Cardiac septum (tissue), 1 donor: ENCODE results near the gene CZIB. TPM values are rescaled to one million over a fixed set of nuclear protein-coding genes. Genes with fewer than 3 reads are reported as not detected.
A peak's percentile ranks its signal among the peaks of the same experiment; 100 is the strongest.
"Not testable (repeated sequence)": the region's sequence is repeated elsewhere in the genome, so short reads cannot be mapped to it uniquely, and the experiment has no call there.

Source experiments
- DNase-seq: peaks from one replicate; pipeline ENCODE4 v3.0.0-alpha.2; 2020; ENCODE audit warnings: low spot score
- intact Hi-C: fragments of 100-400 bp; cut with DNase I; formaldehyde crosslinking; loops from one replicate; pipeline ENCODE4 v1.14.0; 2022
- total RNA-seq: library from RNA; stranded (reverse); fragmentation: NEBNext Ultra II Directional; extraction: Animal tissue kit (Norgen Biotek cat#: 25700); gene quantifications from one replicate; pipeline ENCODE4 v1.2.1, GENCODE V29; 2021
- donor health status: DM: no; HTN: no; CAD: no.

CZIB gene
- total RNA-seq, 1 donor from 2014 or later, result 46.0 TPM

DNA sequence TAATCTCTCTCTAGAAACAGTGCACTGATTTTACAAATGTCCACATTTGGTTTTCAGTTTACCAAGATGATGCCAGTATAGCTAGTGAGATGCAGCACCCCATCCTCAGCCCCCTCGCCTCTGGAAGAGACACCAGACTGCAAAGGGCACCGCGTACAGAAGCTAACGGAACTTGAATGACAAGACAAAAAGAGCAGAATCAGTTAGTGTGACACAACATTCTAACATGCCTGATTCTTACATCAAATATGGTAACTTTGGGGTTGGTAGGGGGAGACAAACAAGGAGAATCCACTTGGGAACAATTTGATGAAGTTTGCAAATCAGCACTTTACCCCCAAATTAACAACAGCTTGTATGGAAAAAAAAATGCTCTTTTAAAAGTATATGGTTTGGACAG, 21.9 kb upstream of the CZIB start:
- DNase-seq, result no peak
- intact Hi-C loops, result no loop called here

DNA sequence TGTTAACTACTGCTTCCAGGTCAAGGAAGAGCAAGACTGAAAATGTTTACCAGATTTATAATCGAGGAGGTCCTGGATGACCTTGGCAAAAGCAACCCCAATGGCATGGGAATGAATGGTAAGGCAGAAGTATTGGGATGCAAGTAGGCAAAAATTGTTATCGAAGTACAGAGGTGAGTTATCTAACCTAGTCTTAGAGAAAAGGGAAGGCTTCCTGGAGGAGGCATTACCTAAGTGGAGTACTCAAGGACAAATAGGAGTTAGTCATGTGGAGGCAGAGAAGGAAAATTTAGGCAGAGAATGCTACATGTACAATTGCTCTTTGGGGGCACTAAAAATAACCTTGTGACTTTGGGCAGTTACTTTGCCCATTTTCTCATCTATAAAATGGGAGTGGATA, 21.4 kb upstream of the CZIB start:
- intact Hi-C loops, result no loop called here
- DNase-seq, result no peak

DNA sequence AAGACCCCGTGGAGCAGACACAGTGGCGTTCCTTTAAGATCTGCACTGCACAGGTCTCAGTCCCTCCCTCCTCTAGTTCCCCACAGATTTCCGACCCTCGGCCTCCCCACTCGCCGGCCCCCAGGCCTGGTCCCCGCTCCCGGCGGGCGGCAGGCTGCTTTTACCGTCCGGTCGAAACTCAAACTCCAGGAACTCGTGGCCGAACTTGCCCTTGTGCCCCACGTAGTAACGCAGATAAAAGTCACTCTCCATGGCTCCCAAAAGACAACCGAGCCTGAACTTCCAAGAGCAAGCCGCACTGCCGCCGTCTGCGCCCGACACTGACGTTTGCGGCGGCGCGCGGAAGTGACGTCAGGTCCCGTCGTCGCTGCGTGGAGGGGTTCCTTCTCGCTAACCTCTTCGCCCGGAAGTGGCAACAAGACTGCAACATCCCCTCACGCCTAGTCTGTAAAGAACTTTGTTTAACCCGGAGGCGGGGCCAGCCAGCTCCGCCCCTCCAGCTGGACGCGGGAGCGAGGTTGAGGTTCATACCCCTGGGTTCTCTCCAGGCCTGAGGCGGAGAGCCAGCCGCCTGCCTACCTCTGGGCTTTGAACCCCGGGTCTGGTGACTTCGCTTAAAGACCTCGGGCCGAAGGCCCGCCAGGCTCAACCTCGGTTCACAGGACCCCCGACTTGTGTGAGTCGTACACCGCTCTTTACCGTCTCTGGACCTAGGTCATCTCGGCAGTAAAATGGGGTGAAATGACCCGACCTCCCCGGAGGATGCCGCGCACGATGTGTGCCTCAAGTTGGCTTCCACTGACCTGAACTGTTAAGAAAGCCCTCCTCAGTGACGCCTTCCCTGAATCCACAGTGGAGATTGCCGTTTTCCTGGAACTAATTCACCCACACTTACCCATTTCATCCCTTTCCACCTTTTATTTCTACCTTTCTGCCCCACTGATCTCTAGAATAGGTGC, 18.0 kb upstream of the CZIB start, which contains the start of gene MAGOH:
Gene MAGOH, minus strand, starts transcription at position 322 of the 959 bp plus-strand sequence. Its CDS starts 70 bp downstream, at position 252.
- intact Hi-C loops, result no loop called here
- peak; percentile 97 for DNase-seq

DNA sequence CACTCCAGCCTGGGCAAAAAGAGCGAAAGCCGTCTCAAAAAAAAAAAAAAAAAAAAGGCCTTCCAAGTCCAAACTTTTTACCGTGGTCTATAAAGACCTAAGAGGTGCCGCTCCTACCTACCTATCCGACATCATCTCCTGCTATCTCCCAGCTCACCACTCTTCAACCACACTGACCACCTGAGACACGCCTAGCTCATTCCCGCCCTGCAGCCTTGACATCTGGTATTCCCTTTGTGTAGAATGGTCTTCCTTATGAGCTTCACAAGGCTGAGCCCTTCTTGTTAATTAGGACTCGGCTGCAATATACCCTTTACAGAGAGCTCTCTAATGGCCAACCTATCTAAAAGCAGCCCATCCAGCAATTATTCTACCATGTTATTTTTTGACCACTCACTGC, 17.2 kb upstream of the CZIB start:
- no peak for DNase-seq
- intact Hi-C loops, result no loop called here

DNA sequence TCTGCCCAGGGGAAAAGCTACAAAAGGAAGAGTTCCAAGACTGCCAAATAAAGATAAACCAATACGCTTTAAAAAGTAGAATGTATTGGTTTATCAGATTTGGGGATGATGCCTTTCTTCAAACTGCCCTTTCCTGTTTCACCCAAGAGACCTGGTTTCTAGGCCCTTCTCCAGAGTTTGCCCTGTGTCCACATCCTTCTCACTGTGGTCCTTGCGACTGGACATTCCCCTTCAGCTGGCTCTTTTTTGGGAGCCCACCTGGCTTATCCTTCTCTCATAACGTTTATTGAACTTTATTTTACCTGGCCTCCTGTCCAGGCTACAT, 490 bp upstream of the CZIB start:
- no peak for DNase-seq
- intact Hi-C loops, result no loop called here

DNA sequence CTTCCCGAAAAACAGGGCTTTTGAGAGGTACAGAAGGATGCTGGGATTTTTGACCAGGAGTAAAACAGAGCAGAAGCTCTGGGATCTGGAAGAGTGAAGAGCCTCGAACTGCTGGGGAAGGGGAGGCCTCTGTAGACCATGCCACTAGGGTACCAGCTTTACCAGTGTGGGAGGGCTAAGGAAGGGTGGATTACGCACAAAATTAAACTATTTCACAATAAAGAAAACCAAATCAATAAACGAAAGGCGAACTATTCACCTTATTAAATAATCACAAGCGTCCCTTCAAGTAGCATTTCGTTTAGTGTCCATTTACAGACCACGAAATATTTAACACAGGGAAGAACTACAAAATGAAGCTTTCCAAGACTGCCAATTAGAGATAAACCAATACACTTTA, 723 bp downstream of the CZIB start:
- intact Hi-C loops, result no loop called here
- no peak for DNase-seq

DNA sequence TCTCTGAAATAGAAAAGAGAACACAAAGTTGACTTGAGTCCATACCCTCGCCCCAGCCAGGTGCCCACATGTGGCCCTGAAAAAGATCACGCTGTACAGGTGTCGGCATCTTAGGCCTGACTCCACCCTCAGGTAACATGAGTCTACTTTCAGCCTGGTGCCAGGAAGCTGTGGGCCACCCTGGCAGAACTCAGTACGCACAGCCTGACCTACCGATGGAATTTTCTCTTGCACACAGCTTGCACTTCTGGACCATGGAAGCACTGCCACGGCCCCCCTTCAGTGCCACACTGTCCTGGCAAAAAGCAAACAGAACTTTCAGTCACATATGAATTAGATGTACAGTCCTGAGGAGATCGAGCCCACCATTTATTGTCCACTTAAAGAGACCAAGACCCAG, 2.2 kb downstream of the CZIB start:
- intact Hi-C loops, result no loop called here
- DNase-seq, result no peak

DNA sequence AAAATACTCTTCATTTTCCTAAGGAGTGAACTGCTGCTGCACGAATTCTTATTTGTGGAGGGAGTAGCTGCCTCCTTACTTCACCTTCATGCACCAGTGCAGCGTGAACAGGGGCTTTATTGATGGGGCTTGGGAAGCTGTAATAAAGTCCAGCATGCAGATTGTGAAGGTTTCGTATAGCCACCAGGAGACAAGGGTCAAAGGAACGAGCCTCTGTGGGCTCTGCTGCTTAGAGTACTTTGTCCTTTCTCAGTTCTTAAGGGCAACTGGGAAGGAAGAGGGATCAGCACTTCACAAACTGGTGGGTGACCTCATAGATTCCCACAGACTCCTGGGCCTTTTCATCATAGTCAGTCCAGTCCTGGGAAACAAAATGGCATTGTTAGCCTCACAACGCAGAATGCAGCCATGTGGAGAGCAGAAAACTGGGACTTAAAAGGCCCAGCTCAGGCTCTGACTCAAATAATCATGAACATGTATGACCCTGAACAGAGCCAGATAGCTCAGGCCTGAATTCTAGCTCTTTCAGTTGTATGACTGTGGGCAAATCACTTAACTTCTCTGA, 6.0 kb downstream of the CZIB start:
- DNase-seq, result no peak
- intact Hi-C loops, result no loop called here

DNA sequence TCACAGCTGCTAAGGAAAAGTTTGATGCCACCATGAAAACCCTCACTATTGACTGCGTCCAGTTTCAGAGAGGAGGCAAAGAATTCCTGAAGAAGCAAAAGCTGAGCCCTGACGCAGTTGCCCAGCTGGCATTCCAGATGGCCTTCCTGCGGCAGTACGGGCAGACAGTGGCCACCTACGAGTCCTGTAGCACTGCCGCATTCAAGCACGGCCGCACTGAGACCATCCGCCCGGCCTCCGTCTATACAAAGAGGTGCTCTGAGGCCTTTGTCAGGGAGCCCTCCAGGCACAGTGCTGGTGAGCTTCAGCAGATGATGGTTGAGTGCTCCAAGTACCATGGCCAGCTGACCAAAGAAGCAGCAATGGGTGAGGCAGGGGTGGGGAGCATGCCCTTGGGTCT, 9.5 kb downstream of the CZIB start:
- intact Hi-C loops, result no loop called here
- DNase-seq, result no peak

DNA sequence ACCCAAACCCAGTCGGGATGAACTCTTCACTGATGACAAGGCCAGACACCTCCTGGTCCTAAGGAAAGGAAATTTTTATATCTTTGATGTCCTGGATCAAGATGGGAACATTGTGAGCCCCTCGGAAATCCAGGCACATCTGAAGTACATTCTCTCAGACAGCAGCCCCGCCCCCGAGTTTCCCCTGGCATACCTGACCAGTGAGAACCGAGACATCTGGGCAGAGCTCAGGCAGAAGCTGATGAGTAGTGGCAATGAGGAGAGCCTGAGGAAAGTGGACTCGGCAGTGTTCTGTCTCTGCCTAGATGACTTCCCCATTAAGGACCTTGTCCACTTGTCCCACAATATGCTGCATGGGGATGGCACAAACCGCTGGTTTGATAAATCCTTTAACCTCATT, 10.1 kb downstream of the CZIB start:
- intact Hi-C loops, result no loop called here
- DNase-seq, result no peak

DNA sequence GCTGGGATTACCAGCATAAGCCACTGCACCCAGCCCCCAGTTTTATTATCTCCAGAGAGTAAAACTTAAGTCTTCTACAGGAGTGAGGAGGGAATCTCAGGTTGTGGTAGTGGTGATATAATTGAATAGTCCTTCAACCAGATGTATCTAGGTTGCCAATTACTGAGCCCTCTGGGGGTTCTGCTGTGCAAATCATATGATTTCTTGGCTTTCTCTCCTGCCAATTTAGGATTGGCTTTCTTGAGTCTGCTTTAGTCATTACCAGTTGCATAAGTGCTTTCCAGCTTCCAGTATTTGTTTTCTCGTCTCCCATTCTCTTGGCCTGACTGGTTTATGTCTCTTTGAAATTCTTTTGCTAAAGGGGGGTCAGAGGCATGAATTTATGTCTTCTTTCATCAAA, 12.7 kb downstream of the CZIB start:
- intact Hi-C loops, result no loop called here
- no peak for DNase-seq

DNA sequence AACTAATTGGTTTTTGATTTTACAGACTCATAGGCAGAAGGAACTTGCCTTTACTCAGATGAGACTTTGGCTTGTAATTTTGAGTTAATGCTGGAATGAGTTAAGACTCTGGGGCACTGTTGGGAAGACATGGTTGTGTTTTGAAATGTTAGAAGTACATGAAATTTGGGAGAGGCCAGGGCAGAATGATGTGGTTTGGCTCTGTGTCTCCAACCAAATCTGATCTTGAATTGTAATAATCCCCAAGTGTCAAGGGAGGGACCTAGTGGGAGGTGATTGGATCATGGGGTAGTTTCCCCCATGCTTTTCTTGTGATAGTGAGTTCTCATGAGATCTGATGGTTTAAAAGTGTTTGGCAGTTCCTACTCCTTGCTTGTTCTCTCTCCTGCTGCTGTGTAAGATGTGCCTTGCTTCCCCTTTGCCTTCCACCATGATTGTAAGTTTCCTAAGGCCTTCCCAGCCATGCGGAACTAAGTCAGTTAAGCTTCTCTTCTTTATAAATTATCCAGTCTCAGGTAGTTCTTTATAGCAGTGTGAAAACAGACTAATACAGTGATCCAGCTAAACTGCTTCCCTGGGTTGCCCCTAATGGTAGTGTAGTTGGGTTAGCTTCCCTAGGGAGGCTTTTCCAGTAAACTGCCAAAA, 13.6 kb downstream of the CZIB start:
- intact Hi-C loops, result no loop called here
- DNase-seq, result no peak

DNA sequence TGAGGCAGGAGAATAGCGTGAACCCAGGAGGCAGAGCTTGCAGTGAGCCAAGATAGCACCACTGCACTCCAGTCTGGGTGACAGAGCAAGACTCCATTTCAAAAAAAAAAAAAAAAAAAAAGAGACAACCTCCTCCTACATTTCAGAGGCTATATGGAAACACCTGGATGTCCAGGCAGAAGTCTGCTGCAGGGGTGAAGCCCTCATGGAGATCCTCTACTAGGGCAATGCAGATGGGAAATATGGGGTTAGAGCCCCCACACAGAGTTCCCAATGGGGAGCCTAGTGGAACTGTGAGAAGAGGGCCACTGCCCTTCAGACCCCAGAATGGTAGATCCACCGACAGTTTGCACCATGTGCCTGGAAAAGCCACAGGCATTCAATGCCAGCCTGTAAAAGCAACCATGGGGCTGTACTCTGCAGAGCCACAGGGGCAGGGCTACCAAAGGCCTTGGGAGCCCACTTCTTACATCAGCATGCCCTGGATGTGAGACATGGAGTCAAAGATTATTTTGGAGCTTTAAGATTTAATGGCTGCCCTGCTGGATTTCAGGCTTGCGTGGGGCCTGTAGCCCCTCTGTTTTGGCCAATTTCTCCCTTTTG, 14.2 kb downstream of the CZIB start:
- DNase-seq, intact Hi-C loops: not testable (repeated sequence)

DNA sequence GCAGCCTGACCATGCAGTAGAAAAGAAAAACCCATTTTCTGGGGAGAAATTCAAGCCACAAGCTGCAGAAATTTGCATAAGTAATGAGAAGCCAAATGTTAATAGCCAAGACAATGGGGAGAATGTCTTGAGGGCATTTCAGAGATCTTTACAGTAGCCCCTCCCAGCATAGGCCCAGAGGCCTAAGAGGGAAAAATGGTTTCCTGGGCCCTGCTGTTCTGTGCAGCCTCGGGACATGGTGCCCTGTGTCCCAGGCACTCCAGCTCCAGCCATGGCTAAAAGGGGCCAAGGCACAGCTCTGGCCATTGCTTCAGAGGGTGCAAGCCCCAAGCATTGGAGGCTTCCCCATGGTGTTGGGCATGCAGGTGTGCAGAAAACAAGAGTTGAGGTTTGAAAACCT, 14.9 kb downstream of the CZIB start:
- DNase-seq, result not testable (repeated sequence)

DNA sequence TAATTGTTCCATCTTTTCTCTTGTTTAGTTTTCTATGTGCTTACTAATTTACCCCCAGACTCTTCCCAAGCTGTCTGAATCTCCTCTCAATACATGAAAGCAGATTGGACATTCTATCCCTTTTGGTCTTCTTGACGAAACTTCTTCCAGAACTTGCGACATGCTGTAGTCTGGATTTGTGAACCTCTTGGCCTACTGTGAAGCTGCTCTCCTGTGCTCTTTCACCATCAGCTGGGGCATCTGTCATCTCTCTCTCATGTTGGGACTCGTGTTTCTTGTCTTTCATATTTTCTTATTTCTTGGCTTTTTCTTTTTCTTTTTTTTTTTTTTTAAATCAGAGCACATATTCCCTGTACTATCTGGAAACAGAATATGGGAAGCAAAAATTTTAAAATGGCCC, 17.0 kb downstream of the CZIB start:
- no peak for DNase-seq
- intact Hi-C loops, result no loop called here

More for the DNA sequence above, 14.9 kb downstream of the CZIB start:
- intact Hi-C loops, result not testable (repeated sequence)

DNA sequence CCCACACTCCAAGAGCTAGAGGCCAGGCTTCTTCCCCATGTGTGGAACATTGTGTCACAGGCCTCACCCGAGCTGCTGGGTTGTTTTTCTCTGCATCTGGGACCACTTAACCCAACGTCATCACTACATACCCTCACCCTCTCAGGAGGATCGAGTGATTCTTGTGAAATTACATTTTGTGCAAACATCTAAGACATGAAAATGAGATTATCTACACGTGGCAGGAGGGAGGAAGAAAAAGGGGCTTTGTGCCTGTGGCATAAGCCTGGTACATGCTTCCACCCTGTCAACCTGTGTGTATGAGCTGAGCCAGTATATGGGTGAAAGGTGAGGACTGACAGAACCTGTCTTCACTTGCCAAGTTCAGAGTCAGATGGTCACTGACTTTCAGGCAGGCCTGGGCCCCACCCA, 22.2 kb downstream of the CZIB start:
- DNase-seq, result no peak
- intact Hi-C loops, result no loop called here

DNA sequence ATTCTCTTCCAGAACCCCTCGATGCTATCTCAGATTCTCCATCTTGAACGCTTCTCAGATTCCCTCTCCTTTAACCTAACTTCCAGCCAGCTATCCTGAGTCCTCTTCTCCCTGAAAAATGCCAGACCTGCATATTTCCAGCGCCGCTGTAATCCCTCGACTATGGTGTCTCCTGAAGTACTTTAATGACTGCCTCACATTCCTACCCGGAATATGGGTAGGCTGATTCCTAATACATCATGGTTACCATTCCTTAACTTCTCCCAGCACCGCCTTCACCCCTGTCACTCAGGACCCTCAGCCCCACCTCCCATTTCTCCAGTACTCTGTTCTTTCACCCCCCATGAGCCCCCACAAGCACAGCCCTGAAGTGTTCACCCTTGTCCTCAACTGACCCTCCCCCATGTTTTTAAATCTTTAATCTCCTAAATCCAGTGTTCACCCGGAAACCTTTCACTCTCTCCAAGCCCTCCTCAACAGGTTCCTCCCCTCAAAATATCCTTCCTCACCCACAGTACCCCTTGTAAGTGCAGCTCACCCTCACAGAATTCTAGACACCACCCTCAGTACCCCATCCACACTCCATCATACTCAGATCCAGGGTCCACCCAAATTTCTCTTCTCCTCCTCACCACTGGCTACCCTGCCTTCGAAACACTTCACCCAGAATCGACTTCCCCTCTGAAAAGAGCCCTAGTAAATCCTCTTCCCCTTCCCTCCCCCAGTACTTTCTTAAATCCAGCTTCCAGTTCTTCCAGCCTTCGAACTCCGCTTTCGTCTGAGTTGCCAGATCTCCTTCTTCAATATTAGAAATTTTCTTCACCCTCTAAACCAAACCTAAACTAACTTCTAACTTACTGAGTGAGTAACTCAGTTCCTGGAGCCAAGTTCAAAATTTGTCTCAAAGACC, 22.9 kb downstream of the CZIB start:
- no peak for DNase-seq
- intact Hi-C loops, result no loop called here

DNA sequence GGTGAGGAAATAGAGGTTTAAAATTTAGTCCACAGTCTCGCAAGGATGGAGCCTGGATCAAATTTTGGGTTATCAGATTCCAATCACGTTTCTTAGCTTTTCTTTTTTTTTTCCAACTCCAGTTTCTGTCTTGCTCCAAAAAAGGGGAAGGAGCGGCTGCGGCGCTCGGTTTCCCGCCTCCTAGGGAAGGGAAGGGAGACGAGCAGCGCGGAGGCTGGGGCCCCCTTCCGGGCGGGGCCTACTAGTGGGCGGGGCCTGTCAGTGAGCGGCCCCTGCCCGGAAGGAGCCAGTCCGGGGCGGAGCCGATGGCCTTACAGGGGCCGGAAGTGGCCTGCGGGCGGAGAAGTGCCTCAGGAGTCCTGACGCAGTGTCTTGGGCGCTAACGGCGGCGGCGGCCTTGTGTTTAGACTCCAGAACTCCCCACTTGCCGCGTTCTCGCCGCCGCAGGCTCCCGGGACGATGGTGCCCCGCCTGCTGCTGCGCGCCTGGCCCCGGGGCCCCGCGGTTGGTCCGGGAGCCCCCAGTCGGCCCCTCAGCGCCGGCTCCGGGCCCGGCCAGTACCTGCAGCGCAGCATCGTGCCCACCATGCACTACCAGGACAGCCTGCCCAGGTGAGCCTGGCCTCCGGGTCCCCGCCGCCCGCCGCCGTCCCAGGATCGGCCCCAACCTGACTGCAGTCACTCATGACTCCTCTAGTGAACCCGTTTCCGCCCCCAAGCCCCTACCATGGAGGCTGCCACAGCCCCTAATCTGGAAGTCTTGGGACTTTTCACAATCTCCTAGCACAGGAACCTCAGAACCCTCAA, 23.7 kb downstream of the CZIB start, which contains the start of gene CPT2:
Gene CPT2, plus strand, starts transcription at position 340 of the 806 bp plus-strand sequence. Its CDS starts 120 bp downstream, at position 460.
- DNase-seq, result peak; percentile 97
- intact Hi-C loops, result no loop called here
